Endothelial cell of hepatic sinusoid (primary cell): Measurements from ENCODE around the gene DENND4B.

Source experiments
- in situ Hi-C: cut with HindIII; loops from 2 replicates; pipeline ENCODE4 v1.10.0; 2017; ENCODE audit warnings: low sequenced_read_pairs

DENND4B gene

GRCh38 chr1:153968972-153969371 is 22.5 kb upstream of the DENND4B start:
- in situ Hi-C loops = no loop called here

GRCh38 chr1:153968408-153968807 is 21.9 kb upstream of the DENND4B start:
- in situ Hi-C loops = no loop called here

GRCh38 chr1:153968000-153968363 is 21.5 kb upstream of the DENND4B start:
- in situ Hi-C loops = no loop called here

- in situ Hi-C loops = no loop called here
Measured at GRCh38 chr1:153967107-153967999, 20.8 kb upstream of the DENND4B start, which contains the start of gene CREB3L4. Gene CREB3L4, plus strand, starts transcription at chr1:153967902. Its CDS starts 624 bp downstream, at chr1:153968526.

DNA sequence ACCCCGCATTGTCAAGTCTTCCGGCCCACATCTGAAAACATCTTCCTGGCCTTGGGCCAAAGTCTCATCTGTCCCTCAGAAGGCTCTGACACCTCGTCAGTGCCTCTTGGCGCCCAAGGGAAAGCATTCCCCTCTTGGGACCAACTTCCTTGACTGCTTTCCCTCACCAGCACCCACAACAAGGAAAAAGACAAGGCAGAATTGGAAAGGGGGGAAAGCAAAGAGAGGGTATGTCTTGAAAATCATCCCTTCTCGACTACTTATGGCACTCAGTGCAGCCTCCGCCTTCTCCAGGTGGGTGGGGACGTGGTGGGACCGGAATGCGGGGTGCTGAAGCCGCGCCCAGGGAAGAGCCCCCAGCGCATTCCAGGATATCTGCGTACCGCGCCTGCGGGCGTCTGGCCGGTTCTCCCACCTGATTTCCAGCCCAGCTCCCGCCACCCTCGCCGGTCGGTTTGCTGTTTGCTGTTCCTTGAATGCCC is 17.4 kb upstream of the DENND4B start:
- in situ Hi-C loops = no loop called here

DNA sequence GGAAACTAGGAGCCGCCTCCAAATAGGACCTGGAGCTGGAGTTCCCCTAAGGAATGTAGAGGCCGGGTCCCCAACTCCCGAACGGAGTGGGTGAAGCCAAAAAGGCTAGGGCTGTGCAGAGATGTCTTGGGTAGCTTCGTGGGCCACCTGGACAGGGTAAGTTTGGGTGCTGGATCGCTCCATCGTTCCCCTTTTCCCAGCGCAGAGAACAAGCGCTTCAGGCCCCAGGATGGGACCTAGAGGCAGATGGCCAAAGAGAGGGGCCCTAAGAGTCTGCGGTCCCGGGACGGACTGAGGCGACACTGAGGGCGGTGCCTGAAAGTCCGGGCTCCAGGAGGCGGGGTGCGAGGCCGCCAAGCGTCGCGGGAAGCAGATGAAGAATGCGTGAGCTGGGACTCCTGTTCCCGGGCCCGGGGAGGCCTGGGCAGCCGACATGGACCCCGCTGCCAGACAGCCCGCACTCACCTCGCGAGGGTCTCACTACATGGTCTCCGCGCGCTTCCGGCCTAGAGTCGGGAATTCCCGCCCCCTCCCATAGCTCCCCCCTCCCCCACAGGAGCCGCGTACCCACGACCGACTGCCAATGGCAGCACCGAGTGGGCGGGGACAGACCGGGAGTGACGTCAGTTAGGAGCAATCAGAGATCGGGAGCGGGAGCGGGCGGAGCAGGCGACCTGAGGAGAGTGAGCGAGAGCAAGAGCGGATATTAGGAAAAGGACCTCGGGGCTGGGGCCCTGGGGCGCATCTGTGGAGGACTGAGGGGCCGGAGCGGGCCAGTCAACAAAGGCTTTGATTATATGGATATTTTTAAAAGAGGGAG is 16.7 kb upstream of the DENND4B start, which contains the start of gene SLC39A1:
SLC39A1 (minus strand) TSS at position 508 of the 820 bp plus-strand sequence. CDS start 822 bp downstream, outside the sequence.
- in situ Hi-C loops = no loop called here

DNA sequence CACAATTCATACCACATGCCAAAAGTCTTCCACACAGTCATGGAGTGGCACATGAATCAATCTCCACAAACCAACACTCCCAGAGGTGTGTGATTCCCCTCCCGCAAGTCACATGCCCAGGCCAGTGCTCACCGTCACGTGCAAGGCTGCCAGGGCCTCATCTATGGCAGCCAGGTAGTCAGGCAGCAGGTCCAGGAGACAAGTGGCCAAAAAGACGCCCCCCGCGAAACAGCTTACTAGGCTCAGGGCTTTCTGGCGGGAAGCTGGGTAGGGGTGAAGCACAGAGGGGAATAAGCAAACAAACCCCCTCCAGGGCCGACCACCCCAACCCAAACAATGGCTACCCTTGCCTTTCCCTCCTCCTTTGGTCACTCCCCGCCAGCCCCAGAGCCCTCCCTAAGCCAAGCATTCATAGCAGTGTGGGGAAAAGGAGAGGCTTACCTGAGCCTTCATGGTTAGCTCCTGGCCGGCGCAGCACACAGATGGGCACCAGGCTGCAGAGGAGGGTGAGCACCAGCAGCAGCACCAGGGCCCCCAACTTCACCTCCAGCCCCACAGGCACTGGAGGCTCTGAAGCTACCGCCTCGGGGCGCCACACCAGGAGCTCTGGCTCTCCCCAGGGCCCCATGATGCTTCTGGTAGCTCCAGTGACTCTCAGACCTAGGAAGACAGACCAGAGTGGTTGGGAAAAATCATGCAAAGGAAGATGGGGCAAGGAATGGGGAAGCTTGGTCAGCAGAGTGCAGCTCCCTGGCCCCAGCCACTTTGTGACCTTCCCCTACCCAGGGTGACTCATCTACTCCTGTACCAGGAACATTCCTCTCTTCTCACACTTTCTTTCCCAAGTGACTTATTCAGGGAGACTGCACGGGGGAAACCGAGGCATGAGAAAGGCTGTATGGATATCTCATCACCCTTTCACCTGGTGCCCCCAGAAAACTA is 15.8 kb upstream of the DENND4B start:
- in situ Hi-C loops = no loop called here

GRCh38 chr1:153961421-153961820 is 14.9 kb upstream of the DENND4B start:
- in situ Hi-C loops = no loop called here

- in situ Hi-C loops = no loop called here
Measured at GRCh38 chr1:153960206-153960605, 13.7 kb upstream of the DENND4B start.

DNA sequence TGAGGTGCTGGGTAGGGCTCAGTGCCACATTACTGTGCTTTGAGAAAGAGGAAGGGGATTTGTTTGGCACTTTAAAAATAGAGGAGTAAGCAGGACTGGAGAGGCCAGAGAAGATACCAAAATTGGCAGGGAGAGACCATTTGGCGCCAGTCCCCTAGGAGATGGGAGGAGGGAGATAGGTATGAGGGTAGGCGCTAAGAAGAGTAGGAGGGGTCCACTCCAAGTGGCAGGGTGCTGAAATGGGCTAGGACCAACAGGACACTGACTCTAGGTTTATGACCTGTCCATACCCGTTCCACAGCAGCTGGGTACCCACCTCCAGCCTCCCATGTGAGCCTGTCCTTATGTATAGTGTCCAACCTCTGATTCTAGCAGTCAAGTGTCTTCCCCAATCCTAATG is 12.9 kb upstream of the DENND4B start:
- in situ Hi-C loops = no loop called here

- in situ Hi-C loops = no loop called here
Measured at GRCh38 chr1:153958961-153959260, 12.4 kb upstream of the DENND4B start.

GRCh38 chr1:153958111-153958960 is 11.8 kb upstream of the DENND4B start, which contains the start of gene CRTC2:
Gene CRTC2, minus strand, starts transcription at chr1:153958612. Its CDS starts 115 bp downstream, at chr1:153958497.
- in situ Hi-C loops = no loop called here

DNA sequence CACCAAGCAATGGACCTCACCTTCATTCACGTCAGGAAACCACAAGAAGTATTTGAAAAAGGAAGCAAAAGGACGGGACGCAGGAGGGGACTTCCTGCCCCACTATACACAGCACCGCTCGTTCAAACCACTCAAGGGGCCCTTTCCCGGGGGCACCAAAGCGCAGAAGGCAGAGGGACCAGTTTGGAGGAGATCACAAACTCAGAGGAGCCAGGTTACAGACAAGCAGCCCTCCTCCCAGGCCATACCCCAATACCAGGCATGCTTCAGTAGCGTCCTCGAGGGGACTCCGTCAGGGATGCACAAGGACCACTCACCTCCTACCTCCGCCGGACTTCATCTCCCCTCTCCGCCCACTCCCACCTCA is 11.2 kb upstream of the DENND4B start:
- in situ Hi-C loops = no loop called here

- in situ Hi-C loops = no loop called here
Measured at GRCh38 chr1:153956997-153957715, 10.6 kb upstream of the DENND4B start.

GRCh38 chr1:153954826-153955225 is 8.3 kb upstream of the DENND4B start:
- in situ Hi-C loops = no loop called here

- in situ Hi-C loops = no loop called here
Measured at GRCh38 chr1:153953859-153954365, 7.4 kb upstream of the DENND4B start.

DNA sequence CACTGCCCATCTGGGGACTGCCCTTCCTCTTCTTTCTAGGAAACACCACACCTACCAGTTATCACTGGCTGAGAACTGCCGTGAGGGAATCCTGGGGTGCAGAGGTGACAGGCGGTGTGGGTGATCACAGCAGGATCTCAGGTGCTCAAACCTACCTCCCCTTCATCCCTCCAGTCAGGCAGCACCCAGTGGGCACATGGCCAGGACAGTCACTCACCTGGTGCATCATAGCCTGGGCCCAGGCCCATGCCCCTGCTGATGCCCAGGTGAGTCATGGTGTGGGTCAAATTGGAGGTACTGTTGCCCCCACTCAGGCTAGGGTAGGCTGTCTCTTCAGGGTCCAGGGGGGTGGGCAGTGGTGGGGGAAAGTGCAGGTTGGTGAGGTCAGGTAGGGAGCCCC is 5.3 kb upstream of the DENND4B start:
- in situ Hi-C loops = no loop called here

GRCh38 chr1:153951183-153951582 is 4.7 kb upstream of the DENND4B start:
- in situ Hi-C loops = no loop called here
